SJCRH30 (cell line): ENCODE results near the gene XNDC1N. TPM values are rescaled to one million over a fixed set of nuclear protein-coding genes. Genes with fewer than 3 reads are reported as not detected.
A peak's percentile ranks its signal among the peaks of the same experiment; 100 is the strongest.
"Not testable (repeated sequence)": the region's sequence is repeated elsewhere in the genome, so short reads cannot be mapped to it uniquely, and the experiment has no call there.

Source experiments
- DNase-seq, 2 experiments: peaks; one replicate each; pipeline ENCODE4 v3.0.0-alpha.2; 2015 to 2020
- H3K27ac ChIP-seq: fragments of 250-450 bp; sonication (Bioruptor Pico); 2 replicates; pipeline ENCODE4 v1.5.1; 2020; ENCODE audit warnings: mild to moderate bottlenecking, moderate library complexity
- H3K27me3 ChIP-seq: fragments of 250-450 bp; sonication (Bioruptor Pico); 2 replicates; pipeline ENCODE4 v1.5.1; 2020; ENCODE audit warnings: mild to moderate bottlenecking, moderate library complexity
- H3K36me3 ChIP-seq: fragments of 250-450 bp; sonication (Bioruptor Pico); 2 replicates; pipeline ENCODE4 v1.5.1; 2020; ENCODE audit warnings: mild to moderate bottlenecking, moderate library complexity
- H3K4me1 ChIP-seq: fragments of 250-450 bp; sonication (Bioruptor Pico); 2 replicates; pipeline ENCODE4 v1.5.1; 2020; ENCODE audit warnings: mild to moderate bottlenecking, moderate library complexity
- H3K4me3 ChIP-seq: fragments of 250-450 bp; sonication (Bioruptor Pico); 2 replicates; pipeline ENCODE4 v1.5.1; 2020; ENCODE audit warnings: mild to moderate bottlenecking, moderate library complexity
- H3K9me3 ChIP-seq: fragments of 250-450 bp; sonication (Bioruptor Pico); replicated peaks from 2 replicates; pipeline ENCODE4 v1.5.1; 2020; ENCODE audit warnings: mild to moderate bottlenecking, moderate library complexity
- total RNA-seq: library from RNA; depleted of rRNA; stranded (reverse); fragments of >200 nt; shearing (Covaris generic); gene quantifications from 2 replicates; pipeline ENCODE4 v1.2.3, GENCODE V29; 2014; rRNA removed

Gene XNDC1N
- total RNA-seq, 1 experiment from 2014 or later, result 10.2 TPM

DNA sequence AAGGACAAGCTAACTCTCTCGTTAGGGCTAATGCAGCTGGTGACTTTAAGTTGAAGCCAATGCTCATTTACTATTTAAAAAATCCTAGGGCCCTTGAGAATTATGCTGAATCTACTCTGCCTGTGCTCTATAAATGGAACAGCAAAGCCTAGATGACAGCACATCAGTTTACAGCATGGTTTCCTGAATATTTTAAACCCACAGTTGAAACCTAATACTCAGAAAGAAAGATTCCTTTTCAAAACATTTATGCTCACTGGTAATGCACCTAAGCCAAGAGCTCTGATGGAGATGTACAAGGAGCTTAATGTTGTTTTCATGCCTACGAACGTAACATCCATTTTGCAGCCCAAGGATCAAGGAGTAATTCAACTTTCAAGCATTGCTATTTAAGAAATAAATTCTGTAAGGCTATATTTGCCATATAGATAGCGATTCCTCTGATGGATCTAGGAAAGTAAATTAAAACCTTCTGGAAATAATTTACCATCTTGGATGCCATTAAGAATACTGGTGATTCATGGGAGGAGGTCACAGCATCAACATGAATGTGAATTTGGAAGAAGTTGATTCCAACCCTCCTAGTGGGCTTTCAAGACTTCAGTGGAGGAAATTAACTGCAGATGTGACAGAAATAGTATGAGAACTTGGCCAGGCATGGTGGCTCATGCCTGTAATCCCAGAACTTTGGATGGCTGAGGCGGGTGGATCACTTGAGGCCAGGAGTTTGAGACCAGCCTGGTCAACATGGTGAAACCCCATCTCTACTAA lies 14.5 kb downstream of the XNDC1N start:
- Histone ChIP-seq H3K27ac (no peak overlapping the region), H3K27me3 (no peaks in the 10 kb centered on the region), H3K36me3 (no peaks in the 10 kb centered on the region), H3K4me3 (no peak overlapping the region), H3K4me1 (no peaks in the 10 kb centered on the region), H3K9me3 (no peaks in the 10 kb centered on the region)
- DNase-seq, result no peak

DNA sequence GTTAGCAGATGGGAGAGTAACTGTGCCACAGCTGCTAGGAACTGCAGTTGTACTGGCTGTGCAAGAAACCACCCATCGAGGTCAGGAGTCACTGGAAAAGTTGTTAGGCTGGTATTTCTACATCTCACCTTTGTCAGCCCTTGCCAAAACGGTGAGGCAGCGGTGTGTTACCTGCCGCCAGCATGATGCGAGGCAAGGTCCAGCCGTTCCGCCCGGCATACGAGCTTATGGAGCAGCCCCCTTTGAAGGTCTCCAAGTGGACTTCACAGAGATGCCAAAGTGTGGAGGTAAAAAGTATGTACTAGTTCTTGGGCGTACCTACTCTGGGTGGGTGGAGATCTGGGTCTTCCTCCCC lies 16.4 kb downstream of the XNDC1N start:
- not testable (repeated sequence) for H3K27me3 ChIP-seq, H3K4me1 ChIP-seq, DNase-seq, H3K27ac ChIP-seq, H3K9me3 ChIP-seq, H3K4me3 ChIP-seq, H3K36me3 ChIP-seq

DNA sequence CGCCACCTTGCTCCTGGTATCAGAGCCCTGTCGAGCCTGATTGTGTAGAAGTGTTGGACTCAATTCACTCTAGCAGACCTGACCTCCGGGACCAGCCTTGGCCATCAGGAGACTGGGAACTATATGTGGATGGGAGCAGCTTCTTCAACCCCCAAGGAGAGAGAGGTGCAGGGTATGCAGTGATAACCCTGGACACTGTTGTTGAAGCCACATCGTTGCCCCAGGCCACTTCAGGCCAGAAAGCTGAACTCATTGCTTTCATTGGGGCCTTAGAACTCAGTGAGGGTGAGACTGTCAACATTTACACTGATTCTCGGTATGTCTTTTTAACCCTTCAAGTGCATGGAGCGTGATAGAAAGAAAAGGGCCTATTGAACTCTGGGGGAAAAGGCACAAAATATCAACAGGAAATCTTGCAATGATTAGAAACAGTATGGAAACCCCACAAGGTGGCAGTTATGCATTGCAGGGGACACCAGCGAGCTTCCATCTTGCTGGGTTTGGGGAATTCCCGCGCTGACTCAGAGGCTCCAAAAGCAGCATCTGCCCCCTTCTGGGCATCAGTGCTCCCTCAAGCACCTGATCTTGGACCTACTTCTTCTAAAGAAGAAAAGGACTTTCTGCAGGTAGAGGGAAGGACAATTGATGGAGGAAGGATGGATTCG lies 16.9 kb downstream of the XNDC1N start:
- H3K9me3 ChIP-seq, H3K27me3 ChIP-seq, DNase-seq: not testable (repeated sequence)

DNA sequence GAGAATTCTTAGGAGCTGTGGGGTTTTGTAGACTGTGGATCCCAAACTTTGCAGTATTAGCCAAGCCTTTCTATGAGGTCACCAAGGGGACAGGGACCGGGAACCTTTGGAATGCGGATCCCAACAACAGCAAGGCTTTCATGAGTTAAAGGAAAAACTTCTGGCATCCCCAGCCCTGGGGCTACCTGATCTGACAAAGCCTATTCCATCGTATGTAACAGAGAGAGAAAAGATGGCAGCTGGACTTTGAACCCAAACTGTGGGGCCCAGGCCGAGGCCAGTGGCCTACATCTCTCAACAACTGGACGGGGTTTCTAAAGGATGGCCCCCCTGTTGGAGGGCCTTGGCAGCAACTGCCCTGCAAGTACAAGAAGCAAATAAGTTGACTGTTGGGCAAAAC lies 17.6 kb downstream of the XNDC1N start:
- H3K27ac ChIP-seq, H3K36me3 ChIP-seq, H3K4me3 ChIP-seq, DNase-seq, H3K9me3 ChIP-seq, H3K27me3 ChIP-seq, H3K4me1 ChIP-seq: not testable (repeated sequence)

More for the DNA sequence above, 16.9 kb downstream of the XNDC1N start:
- not testable (repeated sequence) for H3K36me3 ChIP-seq, H3K4me3 ChIP-seq, H3K4me1 ChIP-seq, H3K27ac ChIP-seq

DNA sequence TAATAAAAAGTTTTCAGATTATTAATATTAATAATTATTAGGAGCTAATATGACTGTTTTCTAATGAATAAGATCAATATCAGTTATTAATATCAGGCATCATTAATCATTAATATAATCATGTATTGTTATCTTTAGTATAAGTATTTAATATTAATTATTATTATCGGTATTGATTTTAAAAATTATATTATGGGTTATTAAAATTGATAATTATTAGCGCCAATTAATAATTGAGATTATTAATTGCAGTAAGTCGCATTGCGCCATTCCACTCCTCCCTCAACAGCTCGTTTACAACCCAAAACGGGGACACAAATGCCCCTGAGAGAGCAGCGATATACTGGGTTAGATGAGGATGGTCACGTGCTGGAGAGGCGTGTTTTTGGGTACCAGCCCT lies 20.2 kb downstream of the XNDC1N start:
- Histone ChIP-seq H3K4me3 (no peak overlapping the region), H3K9me3 (no peaks in the 10 kb centered on the region; the same call in 1 of the 2 replicates), H3K27ac (no peak overlapping the region), H3K36me3 (no peaks in the 10 kb centered on the region), H3K27me3 (no peaks in the 10 kb centered on the region), H3K4me1 (no peaks in the 10 kb centered on the region)
- DNase-seq, result no peak

DNA sequence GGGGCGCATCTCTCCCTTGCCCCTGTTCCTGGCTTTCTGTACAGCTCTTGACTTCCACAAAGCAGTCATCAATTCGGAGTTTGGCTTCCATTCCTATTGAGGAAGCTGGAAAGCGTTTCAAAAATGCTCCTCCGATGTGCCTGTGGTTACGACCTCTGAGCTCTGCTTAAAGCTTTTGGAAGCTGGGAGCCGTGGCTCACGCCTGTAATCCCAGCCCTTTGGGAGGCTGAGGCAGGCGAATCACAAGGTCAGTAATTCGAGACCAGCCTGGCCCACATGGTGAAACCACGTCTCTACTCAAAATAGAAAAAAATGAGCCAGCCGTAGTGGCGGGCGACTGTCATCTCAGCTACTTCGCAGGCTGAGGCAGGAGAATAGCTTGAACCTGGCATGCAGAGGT lies 27.3 kb downstream of the XNDC1N start:
- H3K9me3 ChIP-seq, H3K27ac ChIP-seq, H3K27me3 ChIP-seq, H3K36me3 ChIP-seq, H3K4me3 ChIP-seq, H3K4me1 ChIP-seq: not testable (repeated sequence)
- peak; percentile 52 to 56 for DNase-seq

DNA sequence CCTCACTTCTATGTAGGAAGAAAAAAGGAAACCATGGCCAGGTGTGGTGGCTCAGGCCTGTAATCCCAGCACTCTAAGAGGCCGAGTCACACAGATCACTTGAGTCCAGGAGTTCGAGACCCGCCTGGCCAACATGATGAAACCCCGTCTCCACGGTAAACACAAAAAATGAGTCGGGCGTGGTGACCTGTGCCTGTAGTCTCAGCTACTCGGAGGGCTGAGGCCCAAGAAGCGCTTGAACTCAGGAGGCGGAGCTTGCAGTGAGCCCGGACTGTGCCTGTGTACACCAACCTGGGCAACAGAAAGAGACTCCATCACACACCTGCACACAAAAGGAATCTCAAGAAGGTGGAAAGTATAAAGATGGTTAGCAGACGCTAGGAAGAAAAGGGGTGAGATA lies 32.4 kb downstream of the XNDC1N start:
- Histone ChIP-seq H3K27me3 (no peaks in the 10 kb centered on the region), H3K36me3 (no peaks in the 10 kb centered on the region)

DNA sequence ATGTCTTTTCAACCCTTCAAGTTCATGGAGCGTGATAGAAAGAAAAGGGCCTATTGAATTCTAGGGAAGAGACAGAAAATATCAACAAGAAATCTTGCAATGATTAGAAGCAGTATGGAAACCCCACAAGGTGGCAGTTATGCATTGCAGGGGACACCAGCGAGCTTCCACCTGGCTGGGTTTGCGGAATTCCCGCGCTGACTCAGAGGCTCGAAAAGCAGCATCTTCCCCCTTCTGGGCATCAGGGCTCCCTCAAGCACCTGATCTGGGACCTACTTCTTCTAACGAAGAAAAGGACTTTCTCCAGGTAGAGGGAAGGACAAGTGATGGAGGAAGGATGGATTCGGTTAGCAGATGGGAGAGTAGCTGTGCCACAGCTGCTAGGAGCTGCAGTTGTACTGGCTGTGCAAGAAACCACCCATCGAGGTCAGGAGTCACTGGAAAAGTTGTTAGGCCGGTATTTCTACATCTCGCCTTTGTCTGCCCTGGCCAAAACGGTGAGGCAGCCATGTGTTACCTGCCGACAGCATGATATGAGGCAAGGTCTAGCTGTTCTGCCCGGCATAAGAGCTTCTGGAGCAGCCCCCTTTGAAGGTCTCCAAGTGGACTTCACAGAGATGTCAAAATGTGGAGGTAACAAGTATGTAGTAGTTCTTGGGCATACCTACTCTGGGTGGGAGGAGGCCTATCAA lies 39.1 kb downstream of the XNDC1N start:
- H3K4me1 ChIP-seq, DNase-seq, H3K27me3 ChIP-seq, H3K36me3 ChIP-seq, H3K27ac ChIP-seq, H3K9me3 ChIP-seq, H3K4me3 ChIP-seq: not testable (repeated sequence)

More for the DNA sequence above, 32.4 kb downstream of the XNDC1N start:
- Histone ChIP-seq H3K4me1 (no peaks in the 10 kb centered on the region), H3K27ac (no peak overlapping the region), H3K9me3 (no peaks in the 10 kb centered on the region), H3K4me3 (no peak overlapping the region)
- DNase-seq, result no peak

DNA sequence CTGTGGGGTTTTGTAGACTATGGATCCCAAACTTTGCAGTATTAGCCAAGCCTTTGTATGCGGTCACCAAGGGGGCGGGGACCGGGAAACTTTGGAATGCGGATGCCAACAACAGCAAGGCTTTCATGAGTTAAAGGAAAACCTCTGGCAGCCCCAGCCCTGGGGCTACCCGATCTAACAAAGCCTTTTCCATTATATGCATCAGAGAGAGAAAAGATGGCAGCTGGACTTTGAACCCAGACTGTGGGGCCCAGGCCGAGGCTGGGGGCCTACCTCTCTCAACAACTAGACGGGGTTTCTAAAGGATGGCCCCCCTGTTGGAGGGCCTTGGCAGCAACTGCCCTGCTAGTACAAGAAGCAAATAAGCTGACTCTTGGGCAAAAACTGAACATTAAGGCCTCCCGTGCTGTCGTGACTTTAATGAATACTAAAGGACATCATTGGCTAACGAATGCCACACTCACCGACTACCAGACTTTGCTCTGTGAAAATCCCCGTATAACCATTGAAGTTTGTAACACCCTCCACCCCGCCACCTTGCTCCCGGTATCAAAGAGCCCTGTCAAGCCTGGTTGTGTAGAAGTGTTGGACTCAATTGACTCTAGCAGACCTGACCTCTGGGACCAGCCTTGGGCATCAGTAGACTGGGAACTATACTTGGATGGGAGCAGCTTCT lies 39.9 kb downstream of the XNDC1N start:
- not testable (repeated sequence) for H3K4me3 ChIP-seq, H3K27ac ChIP-seq, H3K27me3 ChIP-seq, H3K36me3 ChIP-seq, DNase-seq, H3K4me1 ChIP-seq, H3K9me3 ChIP-seq

DNA sequence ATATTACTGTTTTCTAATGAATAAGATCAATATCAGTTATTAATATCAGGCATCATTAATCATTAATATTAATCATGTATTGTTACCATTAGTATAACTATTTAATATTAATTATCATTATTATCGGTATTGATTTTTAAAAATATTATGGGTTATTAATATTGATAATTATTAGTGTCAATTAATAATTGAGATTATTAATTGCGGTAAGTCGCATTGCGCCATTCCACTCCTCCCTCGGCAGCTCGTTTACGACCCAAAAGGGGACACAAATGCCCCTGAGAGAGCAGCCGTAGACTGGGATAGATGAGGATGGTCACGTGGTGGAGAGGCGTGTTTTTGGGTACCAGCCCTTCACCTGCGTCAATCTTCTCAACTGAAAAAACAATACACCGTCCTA lies 42.6 kb downstream of the XNDC1N start:
- not testable (repeated sequence) for H3K4me3 ChIP-seq, H3K36me3 ChIP-seq, H3K27me3 ChIP-seq, H3K27ac ChIP-seq, H3K4me1 ChIP-seq, DNase-seq, H3K9me3 ChIP-seq

Other genes starting within 250 kb of the XNDC1N start
- gene DEFB108B, start 95.4 kb downstream of the XNDC1N start, total RNA-seq, result not detected in 2 replicates
- not detected in 2 replicates for gene DEFB131B, start 50.1 kb downstream of the XNDC1N start, total RNA-seq
- gene RNF121, start 452 bp upstream of the XNDC1N start, total RNA-seq, result 29.1 and 34.6 TPM in 2 replicates
- gene IL18BP, start 70.3 kb upstream of the XNDC1N start, total RNA-seq, result 3.6 and 5.5 TPM in 2 replicates
- 154 and 162 TPM in 2 replicates for gene NUMA1, start 151.9 kb upstream of the XNDC1N start, total RNA-seq
- 3.9 and 5.8 TPM in 2 replicates for gene LRRC51, start 152.3 kb upstream of the XNDC1N start, total RNA-seq
- 53.4 and 54.3 TPM in 2 replicates for gene LAMTOR1, start 174.7 kb upstream of the XNDC1N start, total RNA-seq
- not detected in 2 replicates for gene TOMT, start 177.3 kb upstream of the XNDC1N start, total RNA-seq
- gene ANAPC15, start 184.1 kb upstream of the XNDC1N start, total RNA-seq, result 38.1 and 42.7 TPM in 2 replicates
- gene FOLR3, start 207.1 kb upstream of the XNDC1N start, total RNA-seq, result not detected in 2 replicates